Uterine smooth muscle cell (primary cell): ENCODE results near the gene RND1. TPM values are rescaled to one million over a fixed set of nuclear protein-coding genes. Genes with fewer than 3 reads are reported as not detected.

ENCODE experiments used
- total RNA-seq: library from RNA; depleted of rRNA; stranded (reverse); fragments of >200 nt; gene quantifications from 2 replicates; pipeline ENCODE4 v1.2.3, GENCODE V29; 2014

Gene RND1
- total RNA-seq: 0.12 TPM in 1 of 2 replicates, not detected in the other

GRCh38 chr12:48865281-48866051 lies at the start of gene RND1:
TSS of gene RND1 (minus strand) at chr12:48865870. CDS start at chr12:48865767, 103 bp downstream.

GRCh38 chr12:48851883-48852733 lies 13.6 kb downstream of the RND1 start, which contains the start of gene DDX23:
TSS of gene DDX23 (minus strand) at chr12:48852163. CDS start at chr12:48845782, 6,381 bp downstream.

DNA sequence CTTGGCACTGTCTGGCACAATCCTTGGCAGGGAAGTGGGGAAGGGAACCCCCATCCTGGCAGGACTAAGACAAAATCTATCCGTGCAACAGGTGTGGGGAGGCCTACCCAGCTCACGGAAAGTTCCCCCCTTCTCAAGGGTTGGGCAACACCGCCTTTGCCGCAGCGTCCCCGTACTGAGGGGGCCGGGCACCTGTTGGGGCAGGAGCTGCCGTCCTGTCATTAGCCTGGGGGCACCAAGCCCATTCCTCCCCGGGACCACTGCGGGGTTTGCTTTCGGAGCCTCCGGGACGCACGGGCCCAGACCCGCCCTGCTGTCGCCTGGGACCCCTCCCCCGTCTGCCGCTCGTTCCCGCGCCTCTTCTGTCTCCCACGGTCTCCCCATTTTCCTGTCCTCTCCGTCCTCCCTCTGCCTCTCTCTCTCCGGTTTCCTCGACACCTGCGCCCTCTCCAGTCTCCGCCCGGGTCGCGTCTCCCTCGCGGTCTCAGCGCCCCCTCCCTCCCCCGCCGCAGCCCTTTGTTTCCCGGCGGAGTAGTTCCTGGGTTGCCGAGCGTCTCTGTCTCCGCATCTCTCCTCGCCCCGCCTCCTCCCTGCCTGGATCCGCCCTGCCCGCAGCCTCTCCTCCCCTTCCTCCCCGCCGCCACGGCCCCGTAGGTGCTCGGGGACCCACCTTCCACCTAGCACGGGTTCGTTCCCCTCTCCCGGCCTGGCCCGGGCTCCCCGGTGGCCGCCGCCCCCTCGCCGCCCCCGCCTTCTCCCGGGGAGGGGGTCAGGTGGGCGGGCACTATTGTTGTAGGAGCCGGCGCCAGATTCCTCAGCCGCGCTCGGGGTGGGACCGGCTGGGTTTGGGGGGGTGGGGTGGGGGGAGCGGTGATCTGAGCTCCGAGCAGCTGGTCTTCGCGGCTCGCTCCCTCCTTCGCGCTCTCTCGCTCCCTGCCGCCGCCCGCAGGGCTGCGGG lies 47.5 kb downstream of the RND1 start, which contains the start of gene CACNB3:
Gene CACNB3, plus strand, starts transcription at position 624 of the 958 bp plus-strand sequence. CDS start 434 bp downstream, outside the sequence.

Other genes starting within 250 kb of the RND1 start
- 59.9 and 60.6 TPM in 2 replicates for gene KANSL2, start 183.6 kb downstream of the RND1 start, total RNA-seq
- gene CCNT1, start 149.2 kb downstream of the RND1 start, total RNA-seq: 28.8 and 30.5 TPM in 2 replicates
- 30.5 and 43.5 TPM in 2 replicates for gene ADCY6, start 76.8 kb downstream of the RND1 start, total RNA-seq
- 19.4 and 32.8 TPM in 2 replicates for gene CACNB3, start 47.4 kb downstream of the RND1 start, total RNA-seq
- gene DDX23, start 13.7 kb downstream of the RND1 start, total RNA-seq: 78.2 and 101 TPM in 2 replicates
- gene FKBP11, start 59.6 kb upstream of the RND1 start, total RNA-seq: 15.9 and 23.0 TPM in 2 replicates
- gene ARF3, start 91.6 kb upstream of the RND1 start, total RNA-seq: 32.6 and 41.7 TPM in 2 replicates
- gene WNT10B, start 105.9 kb upstream of the RND1 start, total RNA-seq: not detected in 2 replicates
- not detected in 2 replicates for gene WNT1, start 112.5 kb upstream of the RND1 start, total RNA-seq
- 0.12 and 0.33 TPM in 2 replicates for gene DDN, start 133.5 kb upstream of the RND1 start, total RNA-seq
- gene PRKAG1, start 152.9 kb upstream of the RND1 start, total RNA-seq: 72.5 and 74.4 TPM in 2 replicates
- gene KMT2D, start 194.9 kb upstream of the RND1 start, total RNA-seq: 38.2 and 41.0 TPM in 2 replicates
- gene RHEBL1, start 204.1 kb upstream of the RND1 start, total RNA-seq: 0.62 and 1.8 TPM in 2 replicates
- 0.12 TPM in 1 of 2 replicates, not detected in the other for gene DHH, start 228.9 kb upstream of the RND1 start, total RNA-seq
- gene LMBR1L, start 245.0 kb upstream of the RND1 start, total RNA-seq: 39.7 and 50.9 TPM in 2 replicates